HepG2 (cell line): ENCODE data around the gene CACHD1. TPM values are rescaled to one million over a fixed set of nuclear protein-coding genes. Genes with fewer than 3 reads are reported as not detected.

ENCODE experiments used
- ATAC-seq: fragments of 200-7000 bp; cut with Tn5 transposase; 3 replicates; pipeline ENCODE4 v1.9.1; 2020; ENCODE audit warnings: mild to moderate bottlenecking, moderate library complexity
- BruUV-seq: library from RNA; stranded (reverse); fragments of 400-500 nt; replicated peaks from 2 replicates; lab custom pipeline; 2021; lab: Mats Ljungman, UMichigan
- CTCF ChIA-PET: fragments of 300-600 bp; formaldehyde crosslinking; extraction: SDS; loops from one replicate; lab custom pipeline; 2021; ENCODE audit warnings: low total read pairs, inconsistent platforms, low intra/inter-chr PET ratio; lab: Yijun Ruan, JAX
- POLR2A ChIA-PET: fragments of 350-600 bp; sonication (Branson Sonifier 250); formaldehyde crosslinking; loops from one replicate; lab custom pipeline; 2020; ENCODE audit warnings: antibody characterized with exemption, inconsistent platforms; lab: Yijun Ruan, JAX
- DNase-seq: peaks from one replicate; pipeline ENCODE4 v3.0.0-alpha.2; 2015; ENCODE audit warnings: low spot score
- FAIRE-seq: peaks from 3 replicates; lab custom pipeline; 2011; peaks lifted over from hg19 to GRCh38; lab: Jason Lieb, UNC
- H2AFZ ChIP-seq: one replicate; pipeline ENCODE4 v1.6.1; 2011; ENCODE audit warnings: low read length, inconsistent platforms
- H3K27ac ChIP-seq: fragments of 300-600 bp; 3 replicates; pipeline ENCODE4 v1.8.0; 2011; ENCODE audit warnings: mixed run types, mild to moderate bottlenecking, mixed read lengths, low read length, inconsistent platforms; ENCODE audit not compliant: insufficient read depth; ENCODE audit errors: extremely low read length
- H3K27me3 ChIP-seq, 2 experiments: fragments of 200-600 bp in 1 of 2; 2 replicates in 1 of 2; 3 replicates in 1 of 2; pipeline versions ENCODE4 v1.6.0 to v1.8.0; 2011; ENCODE audit warnings: low read length in 2 of 2, mild to moderate bottlenecking in 2 of 2, moderate library complexity in 2 of 2, inconsistent platforms in 1 of 2; ENCODE audit not compliant: insufficient read depth in 2 of 2, control insufficient read depth in 1 of 2
- H3K36me3 ChIP-seq, 2 experiments: fragments of 200-600 bp in 1 of 2; replicated peaks in 1 of 2; 2 replicates in 1 of 2; 3 replicates in 1 of 2; pipeline versions ENCODE4 v1.5.1 to v1.8.0; 2011; ENCODE audit warnings: low read length in 2 of 2, inconsistent platforms in 1 of 2; ENCODE audit not compliant: insufficient read depth in 2 of 2, control insufficient read depth in 1 of 2
- H3K4me1 ChIP-seq: 2 replicates; pipeline ENCODE4 v1.5.1; 2012; ENCODE audit warnings: low read length, inconsistent platforms; ENCODE audit not compliant: insufficient read depth
- H3K4me2 ChIP-seq: 2 replicates; pipeline ENCODE4 v1.6.0; 2011; ENCODE audit warnings: low read depth, low read length, inconsistent platforms
- H3K4me3 ChIP-seq, 3 experiments: fragments of 200-600 bp in 1 of 3; sonication (generic), shearing (Covaris generic) in 1 of 3; replicated peaks in 1 of 3; 2 replicates each; pipeline ENCODE4 v1.5.1; 2011 to 2016; ENCODE audit warnings: low read length in 3 of 3, inconsistent platforms in 2 of 3, low read depth in 2 of 3, mild to moderate bottlenecking in 2 of 3, control low read depth in 1 of 3, mixed read lengths in 1 of 3; ENCODE audit not compliant: insufficient read depth in 1 of 3
- H3K79me2 ChIP-seq: one replicate; pipeline ENCODE4 v1.6.1; 2011; ENCODE audit warnings: low read length, inconsistent platforms; ENCODE audit not compliant: insufficient read depth
- H3K9ac ChIP-seq: 2 replicates; pipeline ENCODE4 v1.6.0; 2011; ENCODE audit warnings: mild to moderate bottlenecking, low read depth, low read length, inconsistent platforms; ENCODE audit not compliant: insufficient read depth
- H3K9me3 ChIP-seq: 2 replicates; pipeline ENCODE4 v1.5.1; 2012; ENCODE audit warnings: mild to moderate bottlenecking, low read length
- H4K20me1 ChIP-seq: 2 replicates; pipeline ENCODE4 v1.6.0; 2011; ENCODE audit warnings: inconsistent platforms, mild to moderate bottlenecking, low read length, moderate library complexity; ENCODE audit not compliant: insufficient read depth
- CSRNP1 ChIP-seq: sonication (generic); formaldehyde crosslinking; IDR thresholded peaks from 2 replicates; pipeline ENCODE4 v1.8.1; 2023; ENCODE audit warnings: mild to moderate bottlenecking, missing genetic modification reagents
- GTF2F1 ChIP-seq: fragments of 150-350 bp; IDR thresholded peaks from 2 replicates; pipeline ENCODE4 v1.6.1; 2014; ENCODE audit warnings: low read length
- MAFK ChIP-seq, 2 experiments: IDR thresholded peaks in 1 of 2; conservative IDR thresholded peaks in 1 of 2; 2 replicates each; pipeline ENCODE4 v1.6.1; 2011; ENCODE audit warnings: improper control_type of control experiment in 2 of 2, low read length in 2 of 2
- MZF1 ChIP-seq: sonication (generic); formaldehyde crosslinking; IDR thresholded peaks from 2 replicates; pipeline ENCODE4 v1.8.1; 2023; ENCODE audit warnings: mild to moderate bottlenecking, missing genetic modification reagents, borderline replicate concordance
- NR3C1 ChIP-seq: sonication (generic); formaldehyde crosslinking; IDR thresholded peaks from 2 replicates; pipeline ENCODE4 v1.4.0; 2020; ENCODE audit warnings: missing genetic modification reagents
- PCBP2 ChIP-seq: fragments of 200-400 bp; formaldehyde crosslinking; optimal IDR thresholded peaks from 2 replicates; pipeline ENCODE3; 2018; ENCODE audit warnings: low read length, low read depth; ENCODE audit not compliant: poor library complexity, severe bottlenecking
- ZNF3 ChIP-seq: IDR thresholded peaks from 2 replicates; pipeline ENCODE4 v1.7.0; 2017; ENCODE audit warnings: inconsistent platforms
- ZSCAN25 ChIP-seq: sonication (generic); formaldehyde crosslinking; IDR thresholded peaks from 2 replicates; pipeline ENCODE4 v1.8.0; 2022; ENCODE audit warnings: mild to moderate bottlenecking, missing genetic modification reagents
- ZSCAN29 ChIP-seq: sonication (generic); formaldehyde crosslinking; conservative IDR thresholded peaks from 2 replicates; pipeline ENCODE4 v1.4.0; 2020; ENCODE audit warnings: mild to moderate bottlenecking, missing genetic modification reagents
- WGBS: methylation state at CpG from one replicate; pipeline ENCODE4 v1.1.6; 2017; ENCODE audit warnings: low lambda C conversion rate; 5-methylcytosine and 5-hydroxymethylcytosine counted together
- in situ Hi-C: cut with HindIII; loops from 2 replicates; pipeline ENCODE4 v1.10.0; 2017; ENCODE audit warnings: low pct_unique_long_range_greater_than_20kb; ENCODE audit not compliant: extremely low pct_ligation_motif_present
- intact Hi-C: fragments of 100-400 bp; cut with micrococcal nuclease; formaldehyde crosslinking; loops from one replicate; pipeline ENCODE4 v1.10.0; 2022; ENCODE audit not compliant: unreplicated experiment
- polyA plus RNA-seq, 8 experiments: library from polyadenylated mRNA; depleted of rRNA in 3 of 8; stranded (reverse) in 7 of 8; unstranded in 1 of 8; fragments of >200 nt; fragmentation: Illumina TruSeq in 4 of 8; extraction: Trizol in 4 of 8; gene quantifications; 2 replicates each; pipeline versions ENCODE4 v1.2.1 to v1.2.3, GENCODE V29; 2011 to 2016; ENCODE audit warnings: low read depth in 4 of 8, missing spikeins in 1 of 8, mixed read lengths in 1 of 8; ENCODE audit not compliant: insufficient read depth in 1 of 8
- total RNA-seq, 5 experiments: library from RNA; depleted of rRNA; stranded (reverse); fragments of >200 nt; fragmentation: Illumina TruSeq; extraction: Trizol; gene quantifications; 2 replicates each; pipeline ENCODE4 v1.2.3, GENCODE V29; 2016; ENCODE audit warnings: low read depth in 1 of 5
- TF ChIP-seq, protein P1 (sequence below): sonication (generic); formaldehyde crosslinking; IDR thresholded peaks from 2 replicates; pipeline ENCODE4 v1.5.1; 2020; ENCODE audit warnings: mild to moderate bottlenecking, moderate library complexity, missing genetic modification reagents
- TF ChIP-seq, protein P2 (sequence below): sonication (generic); formaldehyde crosslinking; IDR thresholded peaks from 2 replicates; pipeline ENCODE4 v1.5.1; 2020; ENCODE audit warnings: missing genetic modification reagents, mild to moderate bottlenecking, borderline replicate concordance
- TF ChIP-seq, protein P3 (sequence below): sonication (generic); formaldehyde crosslinking; IDR thresholded peaks from 2 replicates; pipeline ENCODE4 v1.4.0; 2020; ENCODE audit warnings: missing genetic modification reagents

The CACHD1 gene
- total and polyA plus RNA-seq, 2 of the 13 experiments (the other 11 are each of a cell fraction or from before 2014, with no cell fraction given): 0.11 TPM; not detected in 1

GRCh38 chr1:64572222-64572900, 102.4 kb downstream of the CACHD1 start (continued):
- TF ChIP-seq, protein P1, sequence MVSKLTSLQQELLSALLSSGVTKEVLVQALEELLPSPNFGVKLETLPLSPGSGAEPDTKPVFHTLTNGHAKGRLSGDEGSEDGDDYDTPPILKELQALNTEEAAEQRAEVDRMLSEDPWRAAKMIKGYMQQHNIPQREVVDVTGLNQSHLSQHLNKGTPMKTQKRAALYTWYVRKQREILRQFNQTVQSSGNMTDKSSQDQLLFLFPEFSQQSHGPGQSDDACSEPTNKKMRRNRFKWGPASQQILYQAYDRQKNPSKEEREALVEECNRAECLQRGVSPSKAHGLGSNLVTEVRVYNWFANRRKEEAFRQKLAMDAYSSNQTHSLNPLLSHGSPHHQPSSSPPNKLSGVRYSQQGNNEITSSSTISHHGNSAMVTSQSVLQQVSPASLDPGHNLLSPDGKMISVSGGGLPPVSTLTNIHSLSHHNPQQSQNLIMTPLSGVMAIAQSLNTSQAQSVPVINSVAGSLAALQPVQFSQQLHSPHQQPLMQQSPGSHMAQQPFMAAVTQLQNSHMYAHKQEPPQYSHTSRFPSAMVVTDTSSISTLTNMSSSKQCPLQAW (CRISPR knock-in tag): no peak
- TF ChIP-seq, protein P2, sequence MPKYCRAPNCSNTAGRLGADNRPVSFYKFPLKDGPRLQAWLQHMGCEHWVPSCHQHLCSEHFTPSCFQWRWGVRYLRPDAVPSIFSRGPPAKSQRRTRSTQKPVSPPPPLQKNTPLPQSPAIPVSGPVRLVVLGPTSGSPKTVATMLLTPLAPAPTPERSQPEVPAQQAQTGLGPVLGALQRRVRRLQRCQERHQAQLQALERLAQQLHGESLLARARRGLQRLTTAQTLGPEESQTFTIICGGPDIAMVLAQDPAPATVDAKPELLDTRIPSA (CRISPR knock-in tag): no peak
- TF ChIP-seq MZF1 (CRISPR knock-in tag) (no peak), ZSCAN29 (CRISPR knock-in tag) (no peak)

DNA sequence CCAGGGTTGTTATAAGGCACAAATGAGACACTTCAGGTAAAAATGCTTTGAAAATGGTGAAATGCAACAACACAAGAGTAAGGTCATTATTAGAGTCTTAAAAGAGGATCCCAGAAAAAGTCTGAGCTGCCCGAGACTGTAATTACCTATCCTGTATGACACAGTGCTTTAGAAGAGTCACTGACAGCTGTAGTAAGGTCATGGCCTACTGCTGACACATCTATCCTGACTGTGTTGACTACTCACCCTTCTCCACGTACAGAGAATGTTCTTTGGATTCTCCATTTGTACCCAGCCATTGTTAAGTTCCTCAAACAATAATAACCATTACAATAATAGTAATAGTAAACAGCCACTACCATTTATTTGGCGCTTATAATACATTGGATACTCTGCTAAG, 104.4 kb downstream of the CACHD1 start:
- ChIA-PET CTCF (no interaction called here), POLR2A (no interaction called here)
- intact Hi-C loops: no loop called here
- H2AFZ ChIP-seq: no peak overlapping the region
- H3K9ac ChIP-seq: no peak overlapping the region
- H3K4me1 ChIP-seq: no peaks in the 10 kb centered on the region
- DNase-seq: no peak
- no peak overlapping the region for H3K4me2 ChIP-seq
- in situ Hi-C loops: no loop called here
- H3K27ac ChIP-seq: no peak overlapping the region
- 6% methylated on average over 3 of the region's 3 CpGs for WGBS
- no peak for ATAC-seq
- H3K4me3 ChIP-seq: no peak overlapping the region
- no peaks in the 10 kb centered on the region for H3K79me2 ChIP-seq
- no peaks in the 10 kb centered on the region for H4K20me1 ChIP-seq
- no peaks in the 10 kb centered on the region for H3K36me3 ChIP-seq
- no TSS peak for BruUV-seq
- H3K9me3 ChIP-seq: no peaks in the 10 kb centered on the region
- FAIRE-seq: no peak
- no peaks in the 10 kb centered on the region for H3K27me3 ChIP-seq
- TF ChIP-seq ZNF3 (CRISPR knock-in tag) (no peak), ZSCAN25 (no peak), GTF2F1 (no peak), NR3C1 (CRISPR knock-in tag) (no peak), CSRNP1 (CRISPR knock-in tag) (no peak), MAFK (conservative IDR thresholded peaks at IDR 0.05 in 1 of 2, IDR thresholded peaks at IDR 0.05 in 1 of 2; ENCODE audit: low read length in 2 of 2) (no peak), PCBP2 (no peak)
- TF ChIP-seq, protein P3, sequence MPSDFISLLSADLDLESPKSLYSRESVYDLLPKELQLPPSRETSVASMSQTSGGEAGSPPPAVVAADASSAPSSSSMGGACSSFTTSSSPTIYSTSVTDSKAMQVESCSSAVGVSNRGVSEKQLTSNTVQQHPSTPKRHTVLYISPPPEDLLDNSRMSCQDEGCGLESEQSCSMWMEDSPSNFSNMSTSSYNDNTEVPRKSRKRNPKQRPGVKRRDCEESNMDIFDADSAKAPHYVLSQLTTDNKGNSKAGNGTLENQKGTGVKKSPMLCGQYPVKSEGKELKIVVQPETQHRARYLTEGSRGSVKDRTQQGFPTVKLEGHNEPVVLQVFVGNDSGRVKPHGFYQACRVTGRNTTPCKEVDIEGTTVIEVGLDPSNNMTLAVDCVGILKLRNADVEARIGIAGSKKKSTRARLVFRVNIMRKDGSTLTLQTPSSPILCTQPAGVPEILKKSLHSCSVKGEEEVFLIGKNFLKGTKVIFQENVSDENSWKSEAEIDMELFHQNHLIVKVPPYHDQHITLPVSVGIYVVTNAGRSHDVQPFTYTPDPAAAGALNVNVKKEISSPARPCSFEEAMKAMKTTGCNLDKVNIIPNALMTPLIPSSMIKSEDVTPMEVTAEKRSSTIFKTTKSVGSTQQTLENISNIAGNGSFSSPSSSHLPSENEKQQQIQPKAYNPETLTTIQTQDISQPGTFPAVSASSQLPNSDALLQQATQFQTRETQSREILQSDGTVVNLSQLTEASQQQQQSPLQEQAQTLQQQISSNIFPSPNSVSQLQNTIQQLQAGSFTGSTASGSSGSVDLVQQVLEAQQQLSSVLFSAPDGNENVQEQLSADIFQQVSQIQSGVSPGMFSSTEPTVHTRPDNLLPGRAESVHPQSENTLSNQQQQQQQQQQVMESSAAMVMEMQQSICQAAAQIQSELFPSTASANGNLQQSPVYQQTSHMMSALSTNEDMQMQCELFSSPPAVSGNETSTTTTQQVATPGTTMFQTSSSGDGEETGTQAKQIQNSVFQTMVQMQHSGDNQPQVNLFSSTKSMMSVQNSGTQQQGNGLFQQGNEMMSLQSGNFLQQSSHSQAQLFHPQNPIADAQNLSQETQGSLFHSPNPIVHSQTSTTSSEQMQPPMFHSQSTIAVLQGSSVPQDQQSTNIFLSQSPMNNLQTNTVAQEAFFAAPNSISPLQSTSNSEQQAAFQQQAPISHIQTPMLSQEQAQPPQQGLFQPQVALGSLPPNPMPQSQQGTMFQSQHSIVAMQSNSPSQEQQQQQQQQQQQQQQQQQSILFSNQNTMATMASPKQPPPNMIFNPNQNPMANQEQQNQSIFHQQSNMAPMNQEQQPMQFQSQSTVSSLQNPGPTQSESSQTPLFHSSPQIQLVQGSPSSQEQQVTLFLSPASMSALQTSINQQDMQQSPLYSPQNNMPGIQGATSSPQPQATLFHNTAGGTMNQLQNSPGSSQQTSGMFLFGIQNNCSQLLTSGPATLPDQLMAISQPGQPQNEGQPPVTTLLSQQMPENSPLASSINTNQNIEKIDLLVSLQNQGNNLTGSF (CRISPR knock-in tag): no peak
